CD4-positive, alpha-beta T cell (primary cell): ENCODE measurements around the gene SLC35B4. TPM values are rescaled to one million over a fixed set of nuclear protein-coding genes. Genes with fewer than 3 reads are reported as not detected.

Experiments used
- ATAC-seq: fragments of 200-7000 bp; cut with Tn5 transposase; one replicate; pipeline ENCODE4 v1.10.0; 2022; ENCODE audit warnings: mild to moderate bottlenecking; ENCODE audit not compliant: poor library complexity
- CTCF ChIA-PET: fragments of 350-600 bp; sonication (Branson Sonifier 250); formaldehyde crosslinking; loops from one replicate; lab custom pipeline; 2021; ENCODE audit warnings: antibody characterized with exemption, inconsistent platforms; lab: Charles Lee
- POLR2A ChIA-PET: fragments of 350-600 bp; sonication (Branson Sonifier 250); formaldehyde crosslinking; loops from one replicate; lab custom pipeline; 2021; ENCODE audit warnings: antibody characterized with exemption, inconsistent platforms; lab: Charles Lee
- DNase-seq, 14 experiments: peaks; one replicate each; pipeline ENCODE4 v3.0.0-alpha.2; 2013 to 2020; ENCODE audit warnings: mixed read lengths in 2 of 14
- H3K27ac ChIP-seq, 2 donors: one replicate each; pipeline versions ENCODE4 v1.5.1 to v1.7.0; 2013; ENCODE audit warnings: low read length in 2 of 2, low read depth in 1 of 2, mild to moderate bottlenecking in 1 of 2
- H3K27me3 ChIP-seq, 2 experiments: 1 replicate in 1 of 2; 2 replicates in 1 of 2; pipeline versions ENCODE4 v1.6.1 to v1.7.0; 2013; ENCODE audit warnings: low read length in 2 of 2, control low read depth in 1 of 2, mild to moderate bottlenecking in 1 of 2, moderate library complexity in 1 of 2; ENCODE audit not compliant: insufficient read depth in 2 of 2, control insufficient read depth in 1 of 2
- H3K36me3 ChIP-seq: one replicate; pipeline ENCODE4 v1.6.1; 2013; ENCODE audit warnings: low read length, control low read depth; ENCODE audit not compliant: insufficient read depth
- H3K4me1 ChIP-seq: one replicate; pipeline ENCODE4 v1.6.1; 2013; ENCODE audit warnings: low read length, control low read depth; ENCODE audit not compliant: insufficient read depth
- H3K4me3 ChIP-seq: one replicate; pipeline ENCODE4 v1.5.1; 2013; ENCODE audit warnings: mild to moderate bottlenecking, low read length, moderate library complexity
- H3K9me3 ChIP-seq, 2 experiments: 1 replicate in 1 of 2; 2 replicates in 1 of 2; pipeline versions ENCODE4 v1.6.1 to v1.7.0; 2013; ENCODE audit warnings: low read length in 2 of 2, mild to moderate bottlenecking in 2 of 2, control low read depth in 1 of 2, moderate library complexity in 1 of 2; ENCODE audit not compliant: control insufficient read depth in 1 of 2, insufficient read depth in 1 of 2
- H3K27ac Mint-ChIP-seq: one replicate; pipeline ENCODE4 v1.8.0; 2020; ENCODE audit warnings: mixed read lengths
- H3K27me3 Mint-ChIP-seq: one replicate; pipeline ENCODE4 v1.8.0; 2021; ENCODE audit warnings: mixed read lengths
- H3K36me3 Mint-ChIP-seq: one replicate; pipeline ENCODE4 v1.8.0; 2021; ENCODE audit warnings: low read depth, mixed read lengths
- H3K4me1 Mint-ChIP-seq: one replicate; pipeline ENCODE4 v1.8.0; 2021; ENCODE audit warnings: low read depth, mixed read lengths
- H3K4me3 Mint-ChIP-seq: one replicate; pipeline ENCODE4 v1.8.0; 2020; ENCODE audit warnings: mild to moderate bottlenecking, mixed read lengths
- H3K9me3 Mint-ChIP-seq: one replicate; pipeline ENCODE4 v1.8.0; 2020; ENCODE audit warnings: mixed read lengths
- intact Hi-C, 2 experiments: fragments of 100-400 bp; cut with DNase I in 1 of 2; cut with micrococcal nuclease in 1 of 2; formaldehyde crosslinking; loops; one replicate each; pipeline versions ENCODE4 v1.15.1 to v1.9.0; 2023 to 2025; cut with DNase I, micrococcal nuclease
- total RNA-seq, 174 experiments: library from RNA in 2 of 174; stranded (reverse) in 2 of 174; gene quantifications; one replicate each; pipeline ENCODE4 v1.2.3 and lab custom pipeline; 2021 to 2026
- TF ChIP-seq, protein P1 (sequence below): fragments of 200-600 bp; IDR thresholded peaks from one replicate; pipeline ENCODE4 v1.8.0; 2022; ENCODE audit warnings: antibody characterized with exemption, mild to moderate bottlenecking

The SLC35B4 gene
- total RNA-seq, 2 experiments from 2014 or later, result 5.8 to 7.8 TPM

DNA sequence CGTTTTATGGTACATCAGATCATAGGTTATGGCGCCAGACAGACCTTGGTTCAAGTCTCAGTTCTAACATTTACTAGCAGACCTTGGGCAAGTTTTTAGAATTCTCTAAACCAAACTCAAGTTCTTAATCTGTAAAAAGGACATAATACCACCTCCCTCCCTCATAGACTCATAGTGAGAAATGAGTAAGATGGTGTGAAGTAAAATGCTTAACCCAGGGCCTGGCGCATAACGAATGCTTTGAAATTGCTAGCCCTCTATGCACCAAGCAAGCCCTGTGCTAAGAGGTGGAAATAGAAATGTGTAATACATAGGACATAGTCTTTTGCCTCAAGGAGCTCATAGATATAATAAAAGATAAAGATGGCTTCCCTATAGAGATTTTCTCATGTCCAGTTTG lies 17.7 kb upstream of the SLC35B4 start:
- Histone ChIP-seq H3K9me3 (no peaks in the 10 kb centered on the region), H3K27ac (no peak overlapping the region), H3K4me3 (no peak overlapping the region), H3K27me3 (peaks cover 5 to 8% of the 10 kb centered on the region in 2 experiments), H3K36me3 (no peaks in the 10 kb centered on the region), H3K4me1 (no peaks in the 10 kb centered on the region)
- ATAC-seq (no peak), DNase-seq (no peak)
- CTCF ChIA-PET, result no interaction called here
- H3K4me3 Mint-ChIP-seq, result no peak overlapping the region
- intact Hi-C loops, result no loop called here
- H3K9me3 Mint-ChIP-seq, result no peaks in the 10 kb centered on the region
- no peaks in the 10 kb centered on the region for H3K36me3 Mint-ChIP-seq
- TF ChIP-seq, protein P1, sequence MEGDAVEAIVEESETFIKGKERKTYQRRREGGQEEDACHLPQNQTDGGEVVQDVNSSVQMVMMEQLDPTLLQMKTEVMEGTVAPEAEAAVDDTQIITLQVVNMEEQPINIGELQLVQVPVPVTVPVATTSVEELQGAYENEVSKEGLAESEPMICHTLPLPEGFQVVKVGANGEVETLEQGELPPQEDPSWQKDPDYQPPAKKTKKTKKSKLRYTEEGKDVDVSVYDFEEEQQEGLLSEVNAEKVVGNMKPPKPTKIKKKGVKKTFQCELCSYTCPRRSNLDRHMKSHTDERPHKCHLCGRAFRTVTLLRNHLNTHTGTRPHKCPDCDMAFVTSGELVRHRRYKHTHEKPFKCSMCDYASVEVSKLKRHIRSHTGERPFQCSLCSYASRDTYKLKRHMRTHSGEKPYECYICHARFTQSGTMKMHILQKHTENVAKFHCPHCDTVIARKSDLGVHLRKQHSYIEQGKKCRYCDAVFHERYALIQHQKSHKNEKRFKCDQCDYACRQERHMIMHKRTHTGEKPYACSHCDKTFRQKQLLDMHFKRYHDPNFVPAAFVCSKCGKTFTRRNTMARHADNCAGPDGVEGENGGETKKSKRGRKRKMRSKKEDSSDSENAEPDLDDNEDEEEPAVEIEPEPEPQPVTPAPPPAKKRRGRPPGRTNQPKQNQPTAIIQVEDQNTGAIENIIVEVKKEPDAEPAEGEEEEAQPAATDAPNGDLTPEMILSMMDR, result no peak
- H3K27ac Mint-ChIP-seq, result no peak overlapping the region
- peaks cover 21% of the 10 kb centered on the region for H3K27me3 Mint-ChIP-seq
- POLR2A ChIA-PET, result no interaction called here
- no peaks in the 10 kb centered on the region for H3K4me1 Mint-ChIP-seq

DNA sequence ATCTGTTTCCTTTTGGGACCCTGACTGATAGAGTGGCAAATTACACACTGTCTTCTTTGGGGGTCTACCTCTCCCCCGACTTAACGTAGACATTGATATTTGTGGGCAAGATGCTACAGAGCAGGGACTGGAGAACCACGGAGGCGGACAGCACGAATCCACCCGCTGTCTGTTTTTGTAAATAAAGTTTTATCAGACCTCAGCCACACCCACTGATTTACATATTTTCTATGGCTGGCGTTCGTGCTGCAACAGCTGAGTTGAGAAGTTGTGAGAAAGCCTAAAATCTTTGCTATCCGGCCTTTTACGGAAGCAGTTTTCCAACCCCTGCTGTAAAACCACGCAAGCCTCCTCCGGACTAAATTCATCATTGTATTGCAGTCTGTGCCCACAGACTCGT lies 17.2 kb upstream of the SLC35B4 start:
- Mint-ChIP-seq H3K9me3 (no peaks in the 10 kb centered on the region), H3K4me3 (no peak overlapping the region), H3K4me1 (no peaks in the 10 kb centered on the region), H3K27ac (no peak overlapping the region), H3K27me3 (peaks cover 24% of the 10 kb centered on the region), H3K36me3 (no peaks in the 10 kb centered on the region)
- H3K4me1 ChIP-seq, result no peaks in the 10 kb centered on the region
- intact Hi-C loops, result no loop called here
- POLR2A ChIA-PET, result no interaction called here
- H3K27me3 ChIP-seq, result peaks cover 5 to 8% of the 10 kb centered on the region in 2 experiments
- DNase-seq (no peak), ATAC-seq (no peak)
- CTCF ChIA-PET, result no interaction called here
- no peak overlapping the region for H3K4me3 ChIP-seq
- H3K27ac ChIP-seq, result no peak overlapping the region
- H3K9me3 ChIP-seq, result no peaks in the 10 kb centered on the region
- TF ChIP-seq, protein P1, result no peak
- H3K36me3 ChIP-seq, result no peaks in the 10 kb centered on the region

DNA sequence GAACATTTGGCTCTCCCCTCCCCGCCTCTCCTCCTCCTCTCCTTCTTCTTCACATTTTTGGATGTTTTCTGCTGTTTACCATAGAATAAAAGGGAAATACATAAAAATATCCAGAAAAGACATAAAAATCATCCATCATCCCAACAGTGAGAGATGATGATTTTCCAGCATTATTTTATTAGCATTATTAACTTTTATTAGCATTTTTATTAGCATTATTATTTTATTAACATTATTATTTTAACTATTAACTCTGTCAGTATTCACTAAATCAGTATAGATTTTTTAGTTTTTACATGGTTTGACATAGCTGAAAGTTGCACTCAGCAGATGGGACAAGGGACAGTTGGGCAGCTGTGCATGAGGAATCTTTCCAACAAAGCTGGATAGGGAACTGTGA lies 16.2 kb upstream of the SLC35B4 start:
- ChIA-PET POLR2A (interaction anchor here (1.6 kb wide), 1 partner anchor 16 kb away, joined by 3 read pairs; the partner anchor contains the start of gene SLC35B4), CTCF (no interaction called here)
- no peaks in the 10 kb centered on the region for H3K4me1 Mint-ChIP-seq
- Histone ChIP-seq H3K36me3 (no peaks in the 10 kb centered on the region), H3K9me3 (no peaks in the 10 kb centered on the region), H3K4me3 (no peak overlapping the region), H3K27me3 (peaks cover 5 to 8% of the 10 kb centered on the region in 2 experiments), H3K27ac (no peak overlapping the region), H3K4me1 (no peaks in the 10 kb centered on the region)
- H3K27ac Mint-ChIP-seq, result no peak overlapping the region
- no peaks in the 10 kb centered on the region for H3K9me3 Mint-ChIP-seq
- no peaks in the 10 kb centered on the region for H3K36me3 Mint-ChIP-seq
- H3K27me3 Mint-ChIP-seq, result peaks cover 25% of the 10 kb centered on the region
- DNase-seq, result no peak
- no peak for ATAC-seq
- no peak overlapping the region for H3K4me3 Mint-ChIP-seq
- intact Hi-C loops, result no loop called here
- TF ChIP-seq, protein P1, result no peak
